Stimulated activated CD8-positive, alpha-beta memory T cell treated with anti-CD3 and anti-CD28 coated beads, Interleukin-2, amount 100 ng/mL, for 1 hour (primary cell): ENCODE measurements around the gene PGA3.
"Not testable (repeated sequence)": the region's sequence is repeated elsewhere in the genome, so short reads cannot be mapped to it uniquely, and the experiment has no call there.

Experiments
- DNase-seq, 2 donors: peaks; one replicate each; pipeline ENCODE4 v3.0.0-alpha.2; 2020; ENCODE audit warnings: low read depth in 2 of 2

PGA3 gene

GRCh38 chr11:61250796-61251765 lies 47.8 kb downstream of the PGA3 start:
- DNase-seq, result not testable (repeated sequence)

- DNase-seq, result not testable (repeated sequence)
These were observed 49.0 kb downstream of the PGA3 start for GRCh38 chr11:61252332-61252731.

GRCh38 chr11:61254403-61255025 lies 51.2 kb downstream of the PGA3 start:
- peak in 1 of 2 donors; percentile 40 for DNase-seq

GRCh38 chr11:61256710-61257482 lies 53.6 kb downstream of the PGA3 start:
- DNase-seq, result no peak

GRCh38 chr11:61258546-61258945 lies 55.2 kb downstream of the PGA3 start:
- no peak for DNase-seq

- no peak for DNase-seq
These were observed 56.0 kb downstream of the PGA3 start for GRCh38 chr11:61259363-61259762.
